ENCODE measurements around the gene ADAMTS15.

The ADAMTS15 gene

GRCh38 chr11:130418210-130418609 lies 30.2 kb upstream of the ADAMTS15 start:
- DNase-seq = no peak

GRCh38 chr11:130418756-130419155 lies 29.7 kb upstream of the ADAMTS15 start:
- no peak for DNase-seq

GRCh38 chr11:130420478-130421198 lies 27.8 kb upstream of the ADAMTS15 start:
- DNase-seq = no peak

GRCh38 chr11:130421199-130421585 lies 27.3 kb upstream of the ADAMTS15 start:
- DNase-seq = no peak

GRCh38 chr11:130421697-130422096 lies 26.7 kb upstream of the ADAMTS15 start:
- DNase-seq = no peak

GRCh38 chr11:130422251-130422995 lies 26.0 kb upstream of the ADAMTS15 start:
- no peak for DNase-seq

GRCh38 chr11:130423541-130424142 lies 24.8 kb upstream of the ADAMTS15 start:
- no peak for DNase-seq

- no peak for DNase-seq
Observed at GRCh38 chr11:130424613-130425140, 23.8 kb upstream of the ADAMTS15 start.

- DNase-seq = no peak
Observed at GRCh38 chr11:130425156-130425555, 23.3 kb upstream of the ADAMTS15 start.

GRCh38 chr11:130426223-130426836 lies 22.1 kb upstream of the ADAMTS15 start:
- no peak for DNase-seq

GRCh38 chr11:130426837-130427341 lies 21.6 kb upstream of the ADAMTS15 start:
- no peak for DNase-seq

GRCh38 chr11:130427581-130428315 lies 20.7 kb upstream of the ADAMTS15 start:
- no peak for DNase-seq

GRCh38 chr11:130428316-130429119 lies 19.9 kb upstream of the ADAMTS15 start, which contains the start of gene ADAMTS8:
Gene ADAMTS8, minus strand, starts transcription at chr11:130428609. Its CDS starts 323 bp downstream, at chr11:130428286.
- DNase-seq = no peak

GRCh38 chr11:130429120-130429681 lies 19.2 kb upstream of the ADAMTS15 start:
- DNase-seq = no peak

GRCh38 chr11:130429983-130430382 lies 18.5 kb upstream of the ADAMTS15 start:
- DNase-seq = no peak

GRCh38 chr11:130431331-130431773 lies 17.1 kb upstream of the ADAMTS15 start:
- DNase-seq = peak; percentile 25

- no peak for DNase-seq
Observed at GRCh38 chr11:130431801-130432200, 16.6 kb upstream of the ADAMTS15 start.

- no peak for DNase-seq
Observed at GRCh38 chr11:130433357-130433756, 15.1 kb upstream of the ADAMTS15 start.

GRCh38 chr11:130434521-130435223 lies 13.8 kb upstream of the ADAMTS15 start:
- peak; percentile 49 for DNase-seq

- DNase-seq = no peak
Observed at GRCh38 chr11:130435671-130436070, 12.8 kb upstream of the ADAMTS15 start.

Data from activated effector memory CD4-positive, alpha-beta T cell treated with Interleukin-2 at 50 U/mL for 16 hours (primary cell).